GM18517 (cell line): Measurements from ENCODE around the gene DBT.
"Not testable (repeated sequence)": the region's sequence is repeated elsewhere in the genome, so short reads cannot be mapped to it uniquely, and the experiment has no call there.

Source experiments
- ATAC-seq: cut with Tn5 transposase; IDR thresholded peaks from one replicate; pipeline ENCODE4 v1.9.1; 2021; ENCODE audit warnings: mild to moderate bottlenecking, moderate library complexity; ENCODE audit not compliant: unreplicated experiment

DBT gene

DNA sequence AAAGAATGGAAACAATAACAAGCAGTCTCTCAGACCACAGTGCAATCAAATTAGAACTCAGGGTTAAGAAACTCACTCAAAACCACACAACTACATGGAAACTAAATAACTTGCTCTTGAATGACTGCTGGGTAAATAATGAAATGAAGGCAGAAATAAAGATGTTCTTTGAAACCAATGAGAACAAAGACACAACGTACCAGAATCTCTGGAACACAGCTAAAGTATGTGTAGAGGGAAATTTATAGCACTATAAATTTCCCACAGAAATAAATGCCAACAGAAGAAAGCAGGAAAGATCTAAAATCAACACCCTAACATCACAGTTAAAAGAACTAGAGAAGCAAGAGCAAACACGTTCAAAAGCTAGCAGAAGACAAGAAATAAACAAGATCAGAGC is 46.9 kb downstream of the DBT start:
- not testable (repeated sequence) for ATAC-seq

DNA sequence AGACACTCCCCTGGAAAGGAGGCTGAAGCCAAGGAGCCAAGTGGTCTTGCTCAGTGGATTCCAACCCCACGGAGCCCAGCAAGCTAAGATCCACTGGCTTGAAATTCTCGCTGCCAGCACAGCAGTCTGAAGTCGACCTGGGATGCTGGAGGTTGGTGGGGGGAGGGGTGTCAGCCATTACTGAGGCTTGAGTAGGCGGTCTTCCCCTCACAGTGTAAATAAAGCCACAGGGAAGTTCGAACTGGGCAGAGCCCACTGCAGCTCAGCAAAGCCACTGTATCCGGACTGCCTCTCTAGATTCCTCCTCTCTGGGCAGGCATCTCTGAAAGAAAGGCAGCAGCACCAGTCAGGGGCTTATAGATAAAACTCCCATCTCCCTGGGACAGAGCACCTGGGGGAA is 49.6 kb downstream of the DBT start:
- not testable (repeated sequence) for ATAC-seq

DNA sequence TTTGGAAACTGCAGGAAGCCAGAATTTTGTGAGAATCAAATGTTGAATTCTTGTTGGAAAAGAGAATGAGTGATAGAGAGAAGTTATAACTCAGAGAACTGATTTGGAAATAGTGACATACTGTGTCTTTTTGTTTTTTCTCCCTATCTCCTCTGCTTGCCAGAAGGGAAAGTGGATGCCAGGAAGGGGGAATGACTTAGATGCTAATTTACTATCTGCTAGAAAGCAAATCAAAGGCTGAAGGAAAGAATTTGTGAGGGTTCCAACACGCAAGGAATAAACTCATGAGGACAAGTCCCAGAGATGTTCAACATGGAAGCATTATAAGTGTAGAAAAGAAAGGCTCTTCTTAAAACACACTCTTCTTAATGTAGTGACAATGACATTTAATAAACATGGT is 51.0 kb downstream of the DBT start:
- no peak for ATAC-seq

DNA sequence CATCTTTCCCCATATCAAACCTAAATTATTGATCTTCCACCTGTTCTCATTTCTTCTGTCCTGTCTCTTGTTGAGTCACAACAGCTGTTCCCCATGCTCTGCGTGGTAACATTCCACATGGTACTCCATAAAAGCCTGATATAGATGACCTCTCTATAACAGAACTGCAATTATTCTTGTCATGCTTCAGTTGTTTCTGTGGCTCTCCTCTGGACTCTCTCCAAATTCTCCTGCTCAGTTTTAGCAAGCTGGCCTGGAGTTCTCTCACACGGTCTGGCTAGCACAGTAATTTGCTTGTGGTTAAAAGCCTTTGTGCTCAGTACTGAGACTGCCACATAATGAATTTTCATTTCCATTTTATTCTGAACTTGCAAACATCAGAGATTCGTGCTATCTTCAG is 61.0 kb downstream of the DBT start:
- no peak for ATAC-seq

DNA sequence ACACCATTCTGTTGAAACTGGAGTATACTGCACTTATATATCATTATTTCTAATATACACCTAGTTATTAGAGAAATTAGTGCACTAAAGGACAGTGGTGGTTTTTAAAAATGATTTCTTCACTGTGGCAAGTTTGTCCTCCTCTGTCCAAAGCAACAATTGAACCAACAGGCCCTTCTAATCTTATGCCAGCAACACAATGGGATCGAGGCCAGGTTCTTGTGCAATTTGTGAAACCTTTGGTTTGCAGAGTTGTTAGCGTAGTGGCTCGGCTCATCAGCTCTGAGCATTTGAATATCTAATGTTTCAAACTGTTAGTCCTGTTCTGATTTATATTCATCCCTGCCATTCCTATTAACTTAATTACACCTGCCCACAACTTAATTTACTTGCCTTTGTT is 61.7 kb downstream of the DBT start:
- no peak for ATAC-seq

DNA sequence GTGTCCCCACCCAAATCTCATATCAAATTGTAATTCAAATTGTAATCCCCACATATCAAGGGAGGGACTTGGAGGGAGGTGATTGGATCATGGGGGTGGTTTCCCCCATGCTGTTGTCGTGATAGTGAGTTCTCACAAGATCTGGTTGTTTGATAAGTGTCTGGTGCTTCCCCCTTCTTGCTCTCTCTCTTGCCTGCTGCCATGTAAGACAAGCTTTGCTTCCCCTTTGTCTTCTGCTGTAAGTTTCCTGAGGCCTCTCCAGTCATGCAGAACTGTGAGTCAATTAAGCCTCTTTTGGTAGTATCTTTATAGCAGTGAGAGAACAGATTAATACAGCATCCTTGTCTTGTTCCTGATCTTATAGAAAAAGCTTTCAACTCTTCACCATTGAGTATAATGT is 65.1 kb downstream of the DBT start:
- peak; percentile 75 for ATAC-seq

DNA sequence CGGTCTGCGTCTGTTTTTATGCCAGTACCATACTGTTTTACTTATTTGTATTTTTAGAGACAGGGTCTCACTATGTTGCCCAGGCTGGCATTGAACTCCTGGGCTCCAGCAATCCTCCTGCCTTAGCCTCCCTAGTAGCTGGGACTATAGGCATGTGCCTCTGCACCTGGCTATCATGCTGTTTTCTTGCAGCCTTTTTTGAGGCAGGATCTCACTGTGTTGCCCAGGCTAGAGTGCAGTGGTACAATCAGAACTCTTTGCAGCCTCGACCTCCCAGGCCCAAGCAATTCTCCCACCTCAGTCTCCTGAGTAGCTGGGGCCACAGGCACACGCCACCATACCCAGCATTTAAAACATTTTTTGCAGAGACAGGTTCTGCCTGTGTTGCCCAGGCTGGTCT is 66.3 kb downstream of the DBT start:
- ATAC-seq, result no peak

DNA sequence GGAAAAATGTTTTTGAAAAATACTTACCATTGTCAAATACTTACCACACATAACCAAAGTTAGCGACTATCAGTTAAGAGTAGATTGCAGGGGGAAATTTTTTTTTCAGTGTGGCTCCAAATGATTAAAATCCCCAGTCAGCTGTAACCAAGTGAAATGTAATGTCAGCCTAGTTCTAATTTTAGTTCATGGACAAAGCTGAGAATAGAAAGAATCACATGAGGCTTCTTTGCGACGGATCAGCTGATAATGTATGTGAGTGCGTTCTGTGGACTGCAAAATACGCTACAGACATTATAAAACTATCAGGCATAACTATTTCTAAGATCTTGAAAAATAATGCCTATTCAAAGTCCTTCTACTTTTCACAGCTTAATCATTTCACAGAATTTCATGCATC is 71.5 kb downstream of the DBT start, which contains the start of gene LRRC39:
LRRC39 (minus strand) TSS at position 166 of the 400 bp plus-strand sequence. CDS start 9,740 bp downstream, outside the sequence.
- no peak for ATAC-seq

DNA sequence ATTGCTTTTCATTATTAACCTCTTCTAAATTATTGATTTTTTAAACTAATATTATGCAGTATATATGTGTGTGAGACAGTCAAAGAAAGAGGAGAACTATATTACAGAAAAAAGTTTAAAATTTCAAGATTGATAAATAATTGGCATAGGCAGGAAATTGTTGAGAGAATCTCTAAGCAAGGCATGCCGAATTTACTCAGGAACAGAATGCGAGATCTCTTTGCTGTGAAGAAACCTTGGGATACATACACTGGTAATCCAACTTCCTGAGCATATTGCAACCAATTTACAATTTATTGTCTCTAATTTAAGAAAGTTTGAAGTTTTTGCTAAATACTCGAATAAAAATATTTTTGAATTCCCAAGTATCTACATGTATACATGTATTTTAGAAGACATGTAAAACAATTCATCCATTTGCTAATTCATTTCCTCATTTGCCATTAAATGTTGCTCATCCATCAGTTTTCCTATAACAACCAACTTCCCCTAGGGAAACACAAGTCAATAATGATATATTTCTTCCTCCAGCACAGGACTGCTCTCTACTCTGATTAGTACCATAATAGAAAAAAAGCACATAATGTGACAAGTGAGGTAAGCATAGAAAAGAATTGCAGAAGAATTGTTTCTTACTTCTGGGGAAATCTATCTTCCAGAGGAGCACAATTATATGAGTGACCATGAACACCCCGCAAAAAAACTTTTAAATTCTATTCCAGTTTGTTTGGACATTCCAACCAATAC is 72.2 kb downstream of the DBT start:
- ATAC-seq, result no peak

DNA sequence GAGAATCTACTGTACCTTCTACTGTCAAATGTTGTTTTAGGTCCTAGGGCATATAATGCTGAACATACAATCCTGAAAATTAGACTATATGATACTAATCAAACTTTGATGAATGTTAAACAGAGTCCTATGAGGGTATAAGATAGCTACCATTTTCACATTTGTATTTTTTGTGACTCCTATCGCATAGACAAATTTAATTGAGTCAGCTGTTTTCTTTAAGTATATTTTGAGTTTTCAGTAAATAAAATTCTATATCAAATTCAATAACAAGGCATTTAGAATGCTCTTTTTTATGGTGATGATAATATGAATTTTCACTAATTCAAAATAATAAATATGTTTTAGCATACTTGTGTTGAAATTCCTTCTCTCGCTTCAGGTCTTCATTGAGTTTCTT is 81.6 kb downstream of the DBT start:
- no peak for ATAC-seq

DNA sequence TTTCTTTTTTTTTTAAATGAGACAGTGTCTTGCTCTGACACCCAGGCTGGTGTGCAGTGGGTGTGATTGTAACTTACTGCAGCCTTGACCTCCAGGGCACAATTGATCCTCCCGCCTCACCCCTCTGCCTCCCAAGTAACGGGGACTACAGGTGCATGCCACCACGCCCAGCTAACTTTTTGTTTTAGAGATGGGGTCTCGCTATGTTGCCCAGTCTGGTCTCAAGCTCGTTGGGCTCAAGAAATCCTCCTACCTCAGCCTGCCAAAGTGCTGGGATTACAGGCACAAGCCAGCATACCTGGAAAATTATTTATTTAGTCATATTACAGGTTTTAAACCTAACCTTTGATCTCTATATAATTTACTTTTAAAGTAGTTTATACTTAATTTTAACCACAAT is 84.9 kb downstream of the DBT start:
- no peak for ATAC-seq

DNA sequence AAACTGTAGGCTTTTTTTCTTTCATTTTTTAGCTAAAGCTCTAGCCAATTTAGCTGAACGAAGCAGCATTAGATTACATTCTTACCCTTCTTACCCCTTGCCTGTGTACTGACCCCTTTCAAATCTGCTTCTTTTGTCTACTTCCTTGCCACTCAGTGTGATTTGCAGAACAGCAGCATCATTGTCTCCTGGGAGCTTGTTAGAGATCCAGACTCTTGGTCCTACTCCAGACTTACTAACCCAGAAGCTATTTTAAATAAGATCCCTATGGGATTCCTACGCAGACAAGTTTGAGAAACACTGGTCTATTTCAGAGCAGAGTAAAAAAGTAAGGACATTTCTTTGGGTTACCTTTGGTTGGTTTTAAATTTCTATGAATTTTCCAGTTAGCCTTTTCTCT is 85.4 kb downstream of the DBT start:
- no peak for ATAC-seq

DNA sequence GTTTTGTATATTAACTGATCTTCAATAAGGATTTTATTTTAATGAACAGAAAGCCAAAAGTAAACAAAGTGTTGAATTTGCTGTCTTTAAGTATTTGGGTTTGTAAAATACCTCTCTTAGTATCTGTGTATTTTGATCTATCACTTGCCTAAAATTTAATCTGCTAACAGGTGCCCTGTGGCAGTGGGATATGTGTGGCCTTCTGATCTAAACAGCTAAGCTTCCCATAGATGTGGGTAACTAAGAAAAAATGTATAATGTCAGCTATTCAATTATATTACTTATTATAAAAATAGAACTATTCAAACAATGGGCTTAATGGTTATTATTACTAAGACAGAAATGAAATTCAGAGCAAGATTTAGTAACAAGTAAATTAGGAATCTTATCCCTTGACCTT is 86.8 kb downstream of the DBT start:
- ATAC-seq, result no peak

DNA sequence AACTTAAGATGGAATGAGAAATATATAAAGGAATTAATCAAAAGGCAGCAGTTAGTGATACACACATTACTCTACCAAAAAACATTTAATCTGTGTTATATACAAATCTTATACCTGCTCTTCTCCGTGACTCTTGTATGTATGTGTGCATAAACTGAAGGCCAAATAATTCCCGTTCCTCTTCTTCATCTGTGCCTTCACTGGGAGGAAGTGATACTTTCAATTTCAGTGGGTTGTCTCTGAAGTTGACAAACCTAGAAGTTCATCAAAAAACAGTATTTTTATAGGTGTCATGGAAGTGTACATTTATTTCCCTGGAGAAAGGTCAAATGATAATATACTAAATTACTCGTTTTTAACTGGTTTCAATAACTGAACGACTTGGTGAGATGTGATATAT is 97.4 kb downstream of the DBT start:
- ATAC-seq, result peak; percentile 72

DNA sequence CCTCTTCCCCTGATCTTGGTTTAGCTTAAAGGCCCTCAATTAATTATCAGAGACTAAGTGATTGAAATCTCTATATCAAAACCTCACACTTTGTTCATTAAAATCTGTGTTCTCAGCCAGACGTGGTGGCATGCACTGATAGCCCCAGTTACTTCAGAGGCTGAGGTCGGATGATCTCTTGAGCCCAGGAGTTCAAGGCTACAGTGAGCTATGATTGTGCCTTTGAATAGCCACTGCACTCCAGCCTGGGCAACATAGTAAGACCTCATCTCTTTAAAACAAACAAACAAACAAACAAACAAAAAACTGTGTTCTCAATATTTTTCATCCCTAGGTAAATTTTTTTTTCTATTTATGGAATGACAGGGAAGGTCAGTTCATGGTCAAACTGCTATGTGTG is 98.0 kb downstream of the DBT start:
- ATAC-seq, result no peak

DNA sequence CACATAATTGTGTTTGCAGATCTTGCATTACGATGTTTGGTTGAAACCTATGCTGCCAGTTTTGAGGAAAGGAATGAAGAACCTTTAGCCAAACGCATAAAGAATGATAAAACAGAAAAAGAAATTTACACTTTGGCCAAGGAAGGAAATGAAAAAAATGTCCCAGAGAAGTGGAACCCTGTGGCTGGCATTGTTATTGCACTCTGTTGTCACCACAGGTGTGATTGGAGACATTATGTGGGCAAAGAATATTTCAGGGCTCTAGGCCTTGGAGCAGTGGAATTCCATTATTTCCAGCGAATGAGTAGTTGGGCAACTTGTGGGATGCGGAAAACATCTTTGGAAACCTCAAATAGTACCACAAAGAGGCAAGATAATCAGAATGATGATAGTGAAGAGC is 101.8 kb downstream of the DBT start:
- ATAC-seq, result no peak

DNA sequence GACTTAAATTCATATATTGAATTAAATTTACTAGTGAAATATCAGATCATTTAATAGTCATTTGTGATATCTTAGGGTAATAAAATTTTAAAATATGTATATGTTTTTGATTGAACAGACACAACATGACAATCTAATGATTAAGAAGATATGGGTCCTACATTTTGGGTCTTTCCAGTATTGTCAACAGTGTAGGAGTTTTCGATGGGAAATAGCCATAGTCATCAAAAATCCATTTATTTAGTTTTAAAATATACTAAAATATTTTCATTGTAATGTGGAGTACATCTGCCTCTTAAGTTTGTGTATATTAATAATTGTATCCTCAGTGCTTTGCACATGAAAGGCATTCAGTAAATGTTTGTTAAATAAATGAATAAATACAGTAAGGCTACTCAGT is 102.7 kb downstream of the DBT start:
- no peak for ATAC-seq

DNA sequence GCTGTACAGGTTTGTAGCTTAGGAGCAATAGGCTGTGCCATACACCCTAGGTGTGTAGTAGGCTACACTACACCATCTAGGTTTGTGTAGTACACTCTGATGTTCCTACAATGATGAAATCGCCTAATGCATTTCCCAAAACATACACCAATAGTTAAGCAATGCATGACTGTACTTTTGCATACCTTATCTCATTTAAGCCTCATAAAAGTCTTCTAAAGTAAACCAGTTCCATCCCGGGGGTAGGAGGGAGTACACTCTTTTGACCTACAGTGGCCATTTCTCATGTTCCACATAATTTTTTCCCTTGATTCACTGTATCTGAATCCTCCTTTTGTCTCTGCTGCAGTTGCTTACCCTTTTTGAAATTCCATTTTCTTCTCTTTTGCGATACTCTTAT is 104.5 kb downstream of the DBT start:
- ATAC-seq, result no peak

DNA sequence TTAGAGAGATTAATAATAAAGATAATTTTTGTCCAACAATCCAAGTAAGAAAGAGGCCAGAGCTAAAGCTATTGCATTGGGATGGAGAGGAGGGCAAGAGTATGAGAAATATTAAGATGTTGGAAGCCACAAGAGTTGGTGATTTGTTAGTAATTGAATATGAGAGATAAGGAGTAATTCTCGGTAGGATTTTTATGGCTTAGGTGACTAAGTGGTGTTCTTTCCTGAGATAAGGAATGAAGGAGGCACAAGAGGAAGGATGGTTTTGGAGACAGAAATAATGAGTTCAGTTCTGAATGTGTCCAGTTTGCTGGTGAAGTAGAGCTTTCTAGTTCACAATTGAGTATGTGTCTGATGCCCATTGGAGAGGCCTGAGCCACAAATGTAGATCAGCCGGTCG is 107.3 kb downstream of the DBT start:
- ATAC-seq, result no peak

DNA sequence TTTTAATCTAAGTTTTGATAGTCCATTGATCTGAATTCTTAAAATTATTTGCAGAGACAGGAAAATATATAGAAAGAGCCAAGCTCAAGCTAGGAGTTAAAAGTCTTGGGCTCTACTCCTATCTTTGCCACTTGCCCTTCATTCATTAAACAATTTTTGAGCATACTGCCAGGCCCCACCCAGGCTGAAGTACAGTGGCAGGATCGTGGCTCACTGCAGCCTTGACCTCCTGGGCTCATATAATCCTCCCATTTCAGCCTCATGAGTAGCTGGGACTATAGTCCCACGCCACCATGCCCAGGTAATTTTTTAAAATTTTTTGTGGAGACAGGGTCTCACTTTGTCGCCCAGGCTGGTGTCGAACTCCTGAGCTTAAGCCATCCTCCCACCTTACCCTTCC is 108.4 kb downstream of the DBT start:
- ATAC-seq, result no peak

DNA sequence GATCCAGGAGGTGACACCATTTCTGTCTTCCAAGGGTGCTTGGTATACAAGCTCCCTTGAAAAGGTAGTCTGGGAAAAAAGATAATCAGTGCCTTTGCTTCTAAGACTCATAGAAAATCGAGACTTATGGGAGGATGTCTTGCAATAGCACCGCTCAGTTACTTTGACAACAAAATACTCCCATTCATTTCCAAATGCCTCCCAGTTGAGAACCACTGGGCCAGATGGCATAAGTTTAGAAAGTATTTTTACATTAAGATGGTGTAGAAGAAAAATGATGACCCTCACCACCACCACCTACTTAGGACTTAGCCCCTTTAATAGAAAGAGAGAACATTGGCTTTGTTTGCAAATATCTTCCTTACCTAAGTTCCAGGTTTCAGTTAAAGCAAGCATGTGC is 112.0 kb downstream of the DBT start:
- no peak for ATAC-seq
